ENCODE results near the gene TUBB4B. TPM values are rescaled to one million over a fixed set of nuclear protein-coding genes. Genes with fewer than 3 reads are reported as not detected.

The TUBB4B gene
- total RNA-seq, 1 experiment from 2014 or later: 714 TPM

GRCh38 chr9:137194909-137195308 is 46.2 kb upstream of the TUBB4B start:
- no peak overlapping the region for H3K27ac ChIP-seq (ENCODE audit: low read depth, low read length, poor library complexity, severe bottlenecking)
- no TSS peak for BruUV-seq (replicated peaks)
- POLR2A ChIA-PET (ENCODE audit: low non-redundant PET): interaction anchor here (0.6 kb wide), 1 partner anchor 10 kb away, joined by 3 read pairs; no protein-coding TSS in a partner anchor

DNA sequence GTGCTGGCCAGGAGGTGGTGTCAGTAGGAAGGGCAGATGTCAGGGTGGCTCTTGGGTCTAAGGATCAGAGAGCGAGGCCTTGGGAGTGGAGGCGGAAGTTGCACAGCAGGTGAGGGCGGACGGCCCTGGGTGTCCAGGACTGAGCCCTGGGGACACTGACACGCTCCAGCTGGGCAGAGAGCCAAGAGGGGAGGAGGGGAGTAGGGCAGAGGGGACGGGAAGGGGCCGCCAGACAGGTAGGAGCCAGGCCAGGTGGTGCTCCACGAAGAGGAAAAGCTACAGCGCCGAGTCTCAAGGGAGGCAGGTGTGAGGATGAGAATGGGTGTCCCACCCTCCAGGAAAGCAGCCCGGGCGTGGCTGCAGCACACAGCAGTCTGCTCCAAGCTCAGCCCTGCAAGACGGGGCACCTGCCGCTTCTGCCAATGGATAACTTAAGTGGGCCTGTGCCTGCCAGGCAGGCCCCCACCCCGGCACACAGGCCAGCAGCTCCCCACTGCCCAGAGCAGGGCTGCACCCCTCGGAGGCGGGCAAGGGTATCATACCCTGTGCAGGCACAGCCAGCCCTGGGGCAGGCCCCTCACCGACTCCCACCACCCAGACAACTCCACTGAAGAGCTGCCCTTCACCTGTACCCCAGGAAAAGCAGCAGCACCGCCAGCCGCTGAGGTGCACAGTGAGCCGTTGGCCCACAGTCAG is 45.4 kb upstream of the TUBB4B start:
- BruUV-seq (replicated peaks): no TSS peak
- peaks cover 13% of the 10 kb centered on the region for H3K4me1 ChIP-seq (ENCODE audit: insufficient read depth, low read length, poor library complexity, severe bottlenecking)
- H3K4me3 ChIP-seq (ENCODE audit: low read depth, low read length, poor library complexity, severe bottlenecking): no peak overlapping the region
- intact Hi-C loops (cut with micrococcal nuclease; ENCODE audit: unreplicated experiment): no loop called here
- ChIA-PET POLR2A (ENCODE audit: low non-redundant PET) (no interaction called here), CTCF (interaction anchor here (0.6 kb wide), 2 partner anchors 62 to 128 kb away, joined by 5 to 6 read pairs; no protein-coding TSS in a partner anchor)
- H3K9me3 ChIP-seq (ENCODE audit: low read depth, low read length, poor library complexity, severe bottlenecking): no peaks in the 10 kb centered on the region
- no peak overlapping the region for H3K27ac ChIP-seq (ENCODE audit: low read depth, low read length, poor library complexity, severe bottlenecking)
- no peak for TF ChIP-seq EZH2 (IDR thresholded peaks at IDR 0.05; ENCODE audit: borderline replicate concordance, low read depth, low read length, poor library complexity, severe bottlenecking)
- no peak for TF ChIP-seq CTCF (conservative IDR thresholded peaks at IDR 0.05; ENCODE audit: low read depth, low read length)
- H3K27me3 ChIP-seq (replicated peaks; ENCODE audit: insufficient read depth, low read depth, low read length, poor library complexity): no peaks in the 10 kb centered on the region
- DNase-seq (ENCODE audit: low spot score): no peak
- H3K36me3 ChIP-seq (ENCODE audit: insufficient read depth, low read length, poor library complexity, severe bottlenecking): peaks cover 2% of the 10 kb centered on the region

More at GRCh38 chr9:137194909-137195308, 46.2 kb upstream of the TUBB4B start:
- Histone ChIP-seq H3K27me3 (replicated peaks; ENCODE audit: insufficient read depth, low read depth, low read length, poor library complexity) (no peaks in the 10 kb centered on the region), H3K36me3 (ENCODE audit: insufficient read depth, low read length, poor library complexity, severe bottlenecking) (peaks cover 2% of the 10 kb centered on the region), H3K9me3 (ENCODE audit: low read depth, low read length, poor library complexity, severe bottlenecking) (no peaks in the 10 kb centered on the region), H3K4me3 (ENCODE audit: low read depth, low read length, poor library complexity, severe bottlenecking) (no peak overlapping the region), H3K4me1 (ENCODE audit: insufficient read depth, low read length, poor library complexity, severe bottlenecking) (peaks cover 13% of the 10 kb centered on the region)
- intact Hi-C loops (cut with micrococcal nuclease; ENCODE audit: unreplicated experiment): no loop called here
- DNase-seq (ENCODE audit: low spot score): no peak
- CTCF ChIA-PET: interaction anchor here (0.7 kb wide), 1 partner anchor 42 kb away, joined by 3 read pairs; no protein-coding TSS in a partner anchor
- TF ChIP-seq CTCF (conservative IDR thresholded peaks at IDR 0.05; ENCODE audit: low read depth, low read length) (no peak), EZH2 (IDR thresholded peaks at IDR 0.05; ENCODE audit: borderline replicate concordance, low read depth, low read length, poor library complexity, severe bottlenecking) (no peak)

DNA sequence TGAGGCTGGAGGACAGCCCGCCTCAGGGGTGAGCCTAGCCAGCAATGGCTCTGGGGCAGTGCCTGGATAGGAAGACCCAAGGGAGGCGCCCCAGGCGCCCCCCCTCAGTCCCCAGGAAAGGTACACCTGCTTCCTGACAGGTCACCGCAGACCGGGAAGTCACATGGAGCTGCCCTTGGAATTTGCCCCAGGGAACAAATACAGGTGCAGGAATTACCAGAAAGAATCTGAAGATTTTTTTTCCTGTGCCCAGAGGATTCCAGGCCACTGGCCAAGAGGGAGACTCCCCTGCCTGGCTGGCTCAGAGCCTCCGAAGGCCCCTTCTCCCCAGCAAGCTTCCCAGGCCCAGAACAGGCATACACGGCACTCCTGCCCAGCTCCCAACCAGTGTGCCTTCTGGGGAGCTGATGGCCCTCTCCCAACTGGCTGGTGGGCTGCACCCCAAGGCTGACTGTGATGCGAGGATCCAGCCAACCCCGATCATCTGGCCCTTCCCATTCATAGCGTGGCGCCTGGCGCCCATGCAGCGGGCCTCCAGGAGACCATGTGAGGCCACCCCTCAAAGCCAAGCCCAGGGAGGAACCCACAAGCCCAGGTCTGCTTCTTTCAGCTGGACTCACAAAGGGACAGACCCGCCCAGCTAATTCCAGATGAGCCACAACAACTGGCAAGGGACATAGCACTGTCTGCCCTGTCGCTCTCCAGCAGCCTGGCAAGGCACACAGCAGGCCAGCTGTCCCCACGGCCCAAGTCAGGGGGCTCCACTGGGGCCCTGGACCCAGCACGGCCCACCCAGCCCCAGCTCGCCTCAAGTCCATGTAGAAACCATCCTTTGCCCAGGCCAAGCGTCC is 42.8 kb upstream of the TUBB4B start:
- Histone ChIP-seq H3K4me1 (ENCODE audit: insufficient read depth, low read length, poor library complexity, severe bottlenecking) (peaks cover 23% of the 10 kb centered on the region), H3K4me3 (ENCODE audit: low read depth, low read length, poor library complexity, severe bottlenecking) (no peak overlapping the region), H3K36me3 (ENCODE audit: insufficient read depth, low read length, poor library complexity, severe bottlenecking) (no peaks in the 10 kb centered on the region), H3K27ac (ENCODE audit: low read depth, low read length, poor library complexity, severe bottlenecking) (peak overlapping the region; percentile 23), H3K9me3 (ENCODE audit: low read depth, low read length, poor library complexity, severe bottlenecking) (no peaks in the 10 kb centered on the region), H3K27me3 (replicated peaks; ENCODE audit: insufficient read depth, low read depth, low read length, poor library complexity) (no peaks in the 10 kb centered on the region)
- CTCF ChIA-PET: no interaction called here
- no TSS peak for BruUV-seq (replicated peaks)
- TF ChIP-seq EZH2 (IDR thresholded peaks at IDR 0.05; ENCODE audit: borderline replicate concordance, low read depth, low read length, poor library complexity, severe bottlenecking) (no peak), CTCF (conservative IDR thresholded peaks at IDR 0.05; ENCODE audit: low read depth, low read length) (no peak)
- no peak for DNase-seq (ENCODE audit: low spot score)
- POLR2A ChIA-PET (ENCODE audit: low non-redundant PET): no interaction called here
- intact Hi-C loops (cut with micrococcal nuclease; ENCODE audit: unreplicated experiment): no loop called here
